ENCODE measurements around the gene STAP2.
"Not testable (repeated sequence)": the region's sequence is repeated elsewhere in the genome, so short reads cannot be mapped to it uniquely, and the experiment has no call there.

The STAP2 gene

DNA sequence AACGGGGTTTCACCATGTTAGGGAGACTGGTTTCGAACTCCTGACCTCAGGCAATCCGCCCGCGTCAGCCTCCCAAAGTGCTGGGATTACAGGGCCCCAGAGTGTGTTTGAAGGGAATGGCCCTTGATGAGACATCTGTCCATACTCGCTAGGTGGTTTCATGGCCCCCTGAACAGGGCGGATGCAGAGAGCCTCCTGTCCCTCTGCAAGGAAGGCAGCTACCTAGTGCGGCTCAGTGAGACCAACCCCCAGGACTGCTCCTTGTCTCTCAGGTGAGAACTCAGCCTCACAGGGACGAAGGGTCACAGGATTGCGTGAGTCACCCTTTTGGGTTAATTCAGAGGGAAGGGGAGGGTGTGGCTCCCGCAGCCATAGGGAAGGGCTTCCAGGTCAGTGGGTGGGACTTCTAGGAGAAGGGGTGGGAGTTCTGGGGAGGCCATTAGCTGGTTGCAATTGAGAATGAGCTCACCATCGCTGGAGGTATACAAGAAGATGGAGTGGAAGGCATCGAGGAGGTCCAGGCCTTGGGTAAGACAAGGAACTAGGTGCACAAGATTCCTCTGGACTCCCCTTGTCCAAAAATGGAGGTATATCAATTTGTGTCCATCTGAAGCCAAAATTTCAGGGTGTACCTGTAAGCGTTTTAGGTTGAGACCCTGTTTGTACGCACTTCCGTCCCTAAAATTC, 50.4 kb downstream of the STAP2 start:
- Histone ChIP-seq H3K9me3 (ENCODE audit: low read length) (no peaks in the 10 kb centered on the region), H3K4me3 (ENCODE audit: low read depth, low read length, poor library complexity, severe bottlenecking) (no peak overlapping the region), H3K9ac (ENCODE audit: low read length) (no peak overlapping the region), H3K4me1 (ENCODE audit: insufficient read depth, low read length, severe bottlenecking) (no peaks in the 10 kb centered on the region), H3K27me3 (ENCODE audit: insufficient read depth, low read length) (no peaks in the 10 kb centered on the region), H3K36me3 (ENCODE audit: insufficient read depth, low read length) (no peaks in the 10 kb centered on the region), H3K79me2 (ENCODE audit: insufficient read depth, low read length) (no peaks in the 10 kb centered on the region), H3K9me2 (ENCODE audit: low read depth, low read length) (no peaks in the 10 kb centered on the region), H3K27ac (ENCODE audit: low read depth, low read length, poor library complexity, severe bottlenecking) (no peak overlapping the region), H3F3A (ENCODE audit: insufficient read depth, low read length) (no peaks in the 10 kb centered on the region), H4K20me1 (ENCODE audit: insufficient read depth, low read length) (no peaks in the 10 kb centered on the region), H2AFZ (ENCODE audit: low read length) (no peak overlapping the region), H3K4me2 (ENCODE audit: low read length) (no peak overlapping the region)
- TF ChIP-seq, protein P1, sequence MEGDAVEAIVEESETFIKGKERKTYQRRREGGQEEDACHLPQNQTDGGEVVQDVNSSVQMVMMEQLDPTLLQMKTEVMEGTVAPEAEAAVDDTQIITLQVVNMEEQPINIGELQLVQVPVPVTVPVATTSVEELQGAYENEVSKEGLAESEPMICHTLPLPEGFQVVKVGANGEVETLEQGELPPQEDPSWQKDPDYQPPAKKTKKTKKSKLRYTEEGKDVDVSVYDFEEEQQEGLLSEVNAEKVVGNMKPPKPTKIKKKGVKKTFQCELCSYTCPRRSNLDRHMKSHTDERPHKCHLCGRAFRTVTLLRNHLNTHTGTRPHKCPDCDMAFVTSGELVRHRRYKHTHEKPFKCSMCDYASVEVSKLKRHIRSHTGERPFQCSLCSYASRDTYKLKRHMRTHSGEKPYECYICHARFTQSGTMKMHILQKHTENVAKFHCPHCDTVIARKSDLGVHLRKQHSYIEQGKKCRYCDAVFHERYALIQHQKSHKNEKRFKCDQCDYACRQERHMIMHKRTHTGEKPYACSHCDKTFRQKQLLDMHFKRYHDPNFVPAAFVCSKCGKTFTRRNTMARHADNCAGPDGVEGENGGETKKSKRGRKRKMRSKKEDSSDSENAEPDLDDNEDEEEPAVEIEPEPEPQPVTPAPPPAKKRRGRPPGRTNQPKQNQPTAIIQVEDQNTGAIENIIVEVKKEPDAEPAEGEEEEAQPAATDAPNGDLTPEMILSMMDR (IDR thresholded peaks at IDR 0.05; ENCODE audit: low read length) = no peak
- TF ChIP-seq EZH2 (IDR thresholded peaks at IDR 0.05; ENCODE audit: borderline replicate concordance, low read length) = no peak

DNA sequence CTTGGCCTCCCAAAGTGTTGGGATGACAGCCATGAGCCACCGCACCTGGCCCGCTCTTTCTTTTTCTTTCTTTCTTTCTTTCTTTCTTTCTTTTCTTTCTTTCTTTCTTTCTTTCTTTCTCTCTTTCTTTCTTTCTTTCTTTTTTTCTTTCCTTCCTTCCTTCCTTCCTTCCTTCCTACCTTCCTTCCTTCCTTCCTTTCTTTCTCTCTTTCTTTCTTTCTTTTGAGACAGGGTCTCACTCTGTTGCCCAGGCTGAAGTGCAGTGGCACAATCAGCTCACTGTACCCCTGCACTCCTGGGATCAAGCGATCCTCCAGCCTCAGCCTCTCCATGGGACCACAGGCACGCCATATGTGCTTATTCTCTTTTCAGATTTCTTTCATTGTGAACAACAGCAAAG, 52.5 kb downstream of the STAP2 start:
- not testable (repeated sequence) for H3K4me2 ChIP-seq (ENCODE audit: low read length); H3K4me3 ChIP-seq (ENCODE audit: low read depth, low read length, poor library complexity, severe bottlenecking); H3K9me2 ChIP-seq (ENCODE audit: low read depth, low read length); H3K36me3 ChIP-seq (ENCODE audit: insufficient read depth, low read length); H3K79me2 ChIP-seq (ENCODE audit: insufficient read depth, low read length); H3K27me3 ChIP-seq (ENCODE audit: insufficient read depth, low read length); H2AFZ ChIP-seq (ENCODE audit: low read length); H3F3A ChIP-seq (ENCODE audit: insufficient read depth, low read length); H3K9me3 ChIP-seq (ENCODE audit: low read length); H3K27ac ChIP-seq (ENCODE audit: low read depth, low read length, poor library complexity, severe bottlenecking); H3K9ac ChIP-seq (ENCODE audit: low read length); H3K4me1 ChIP-seq (ENCODE audit: insufficient read depth, low read length, severe bottlenecking); H4K20me1 ChIP-seq (ENCODE audit: insufficient read depth, low read length)

DNA sequence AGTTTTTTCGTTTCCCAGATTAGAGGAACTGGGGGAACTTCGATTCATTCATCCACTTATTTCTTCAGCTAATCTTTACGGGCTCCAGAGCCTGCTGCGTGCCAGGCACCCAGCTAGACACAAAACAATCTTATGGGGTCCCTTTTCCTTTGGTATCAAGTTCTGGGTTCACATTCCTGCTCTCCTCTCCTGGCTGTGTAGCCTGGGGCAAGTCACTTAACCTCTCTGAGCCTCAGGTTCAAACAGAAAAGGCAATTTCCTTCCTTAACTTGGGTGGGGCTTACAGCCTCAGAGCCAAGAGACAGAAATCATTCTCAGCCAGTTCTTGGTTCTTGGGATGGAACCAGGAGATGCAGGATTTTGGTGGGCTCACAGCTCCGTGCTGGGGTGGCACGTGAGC, 53.7 kb downstream of the STAP2 start:
- H4K20me1 ChIP-seq (ENCODE audit: insufficient read depth, low read length) = no peaks in the 10 kb centered on the region
- H3K4me1 ChIP-seq (ENCODE audit: insufficient read depth, low read length, severe bottlenecking) = no peaks in the 10 kb centered on the region
- H3K36me3 ChIP-seq (ENCODE audit: insufficient read depth, low read length) = no peaks in the 10 kb centered on the region
- H3K27ac ChIP-seq (ENCODE audit: low read depth, low read length, poor library complexity, severe bottlenecking) = no peak overlapping the region
- no peak overlapping the region for H3K4me3 ChIP-seq (ENCODE audit: low read depth, low read length, poor library complexity, severe bottlenecking)
- no peak overlapping the region for H2AFZ ChIP-seq (ENCODE audit: low read length)
- H3K9ac ChIP-seq (ENCODE audit: low read length) = no peak overlapping the region
- no peaks in the 10 kb centered on the region for H3K9me2 ChIP-seq (ENCODE audit: low read depth, low read length)
- H3F3A ChIP-seq (ENCODE audit: insufficient read depth, low read length) = no peaks in the 10 kb centered on the region
- H3K9me3 ChIP-seq (ENCODE audit: low read length) = no peaks in the 10 kb centered on the region
- no peak overlapping the region for H3K4me2 ChIP-seq (ENCODE audit: low read length)
- no peaks in the 10 kb centered on the region for H3K27me3 ChIP-seq (ENCODE audit: insufficient read depth, low read length)
- TF ChIP-seq, protein P1 (IDR thresholded peaks at IDR 0.05; ENCODE audit: low read length) = no peak
- no peak for TF ChIP-seq EZH2 (IDR thresholded peaks at IDR 0.05; ENCODE audit: borderline replicate concordance, low read length)
- H3K79me2 ChIP-seq (ENCODE audit: insufficient read depth, low read length) = no peaks in the 10 kb centered on the region
